NCI-H2081 (cell line): ENCODE data around the gene MUCL1.
A peak's percentile ranks its signal among the peaks of the same experiment; 100 is the strongest.
"Not testable (repeated sequence)": the region's sequence is repeated elsewhere in the genome, so short reads cannot be mapped to it uniquely, and the experiment has no call there.

Source experiments
- DNase-seq, 2 experiments: peaks; one replicate each; lab custom pipeline; 2025; lab: John Stamatoyannopoulos, UW

Gene MUCL1, protein sequence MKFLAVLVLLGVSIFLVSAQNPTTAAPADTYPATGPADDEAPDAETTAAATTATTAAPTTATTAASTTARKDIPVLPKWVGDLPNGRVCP

DNA sequence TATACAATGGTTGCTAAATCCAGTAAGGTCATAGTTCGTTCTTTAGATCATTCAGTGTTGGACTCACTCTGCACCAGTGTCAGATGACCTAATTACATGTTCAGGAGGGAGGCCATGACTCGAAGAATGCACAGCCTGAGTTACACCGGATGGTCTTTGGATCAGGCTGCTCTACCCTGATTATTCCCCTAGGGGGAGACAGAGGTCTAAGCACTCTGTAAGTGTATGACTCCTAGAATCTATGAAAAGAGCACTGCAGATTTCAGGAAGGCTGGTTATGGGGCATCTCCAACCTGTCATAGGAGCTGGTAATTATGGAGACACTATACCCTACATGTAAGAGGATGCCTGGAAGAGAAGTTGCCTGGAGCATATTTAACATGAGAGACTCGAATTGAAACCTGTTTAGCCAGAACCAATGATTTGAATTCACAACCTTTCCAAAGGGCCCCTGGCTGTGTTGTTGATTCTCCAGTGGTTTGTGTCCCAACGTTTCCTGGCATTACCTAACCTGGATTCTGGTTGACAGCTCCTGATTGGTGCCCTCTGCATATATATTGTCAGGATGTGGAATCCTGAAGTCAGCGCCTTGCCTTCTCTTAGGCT is at the start of gene MUCL1:
Gene MUCL1, plus strand, starts transcription at position 584 of the 606 bp plus-strand sequence. CDS start 67 bp downstream, outside the sequence.
- DNase-seq, result peak; percentile 66 to 72

DNA sequence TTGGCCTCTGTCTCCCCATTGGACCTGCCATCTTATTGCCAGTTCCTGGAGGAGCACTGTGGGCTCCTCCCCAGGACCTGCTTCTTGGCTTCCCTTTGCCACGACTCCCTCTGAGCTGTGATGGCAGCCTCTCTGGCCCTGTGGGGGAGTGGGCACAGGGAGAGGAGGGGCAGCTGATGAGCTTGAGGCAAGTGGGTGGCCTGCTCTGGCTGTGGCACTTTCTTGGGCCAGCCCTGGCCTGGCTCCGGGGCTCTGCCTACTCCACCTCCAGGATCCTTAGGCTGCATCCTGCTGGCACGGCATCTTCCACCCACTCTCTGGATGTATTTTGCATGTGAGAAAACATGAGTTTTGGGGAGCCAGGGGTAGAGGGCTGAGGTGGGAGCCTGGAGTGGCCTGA is 32.6 kb upstream of the MUCL1 start:
- DNase-seq, result no peak

DNA sequence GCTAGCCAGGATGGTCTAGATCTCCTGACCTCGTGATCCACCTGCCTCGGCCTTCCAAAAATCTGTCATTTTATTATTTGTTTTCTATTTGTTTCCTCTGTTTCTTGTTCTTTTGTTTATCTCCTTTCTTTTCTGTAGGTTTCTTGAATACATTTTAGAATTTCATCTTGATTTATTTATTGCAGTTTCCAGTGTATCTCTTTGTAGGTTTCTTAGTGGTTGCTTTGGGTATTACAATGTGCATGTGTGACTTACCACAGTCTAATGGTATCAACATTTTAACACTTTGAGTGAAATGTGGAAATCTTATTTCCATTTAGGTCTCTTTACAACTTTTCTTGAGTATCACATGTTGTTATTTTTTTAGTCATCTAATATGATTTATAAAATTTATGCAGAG is 29.9 kb upstream of the MUCL1 start:
- no peak for DNase-seq

DNA sequence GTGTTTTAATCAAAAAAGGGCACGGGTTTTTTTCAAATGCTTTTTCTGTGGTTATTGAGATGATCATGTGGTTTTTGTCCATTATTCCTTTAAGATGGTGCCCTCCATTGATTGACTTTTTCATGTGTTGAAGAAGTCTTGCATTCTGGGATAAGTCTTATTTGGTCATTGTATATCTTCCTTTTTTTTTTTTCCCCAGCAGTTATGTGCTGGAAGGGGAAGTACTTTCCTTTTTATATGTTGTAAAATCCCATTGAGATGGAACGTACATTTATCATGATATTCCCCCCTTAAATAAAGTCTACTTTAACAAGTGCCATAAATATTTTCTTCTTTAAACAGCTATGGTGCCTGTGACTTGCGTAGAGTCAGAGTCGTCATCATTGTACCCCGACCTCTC is 24.8 kb upstream of the MUCL1 start:
- no peak for DNase-seq

DNA sequence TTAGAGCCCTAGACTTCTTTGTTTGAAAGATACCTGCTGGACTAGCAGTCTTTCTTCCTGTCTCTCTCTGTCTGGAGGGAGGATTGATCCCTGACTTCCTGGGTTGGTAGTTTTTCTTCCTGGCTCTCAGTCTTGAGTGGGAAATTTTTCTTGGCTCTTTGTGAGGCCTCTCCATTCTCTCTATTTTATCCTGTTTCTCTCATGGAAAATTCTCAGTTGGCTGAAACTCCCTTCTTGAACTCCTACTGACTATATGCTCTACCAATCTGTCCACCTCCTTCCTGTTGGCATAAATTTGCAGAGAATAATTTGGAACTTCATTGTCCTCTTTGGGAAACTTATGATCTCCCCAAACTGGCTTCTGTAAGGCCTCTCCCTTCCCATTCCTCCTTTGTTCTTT is 24.1 kb upstream of the MUCL1 start:
- DNase-seq, result no peak

DNA sequence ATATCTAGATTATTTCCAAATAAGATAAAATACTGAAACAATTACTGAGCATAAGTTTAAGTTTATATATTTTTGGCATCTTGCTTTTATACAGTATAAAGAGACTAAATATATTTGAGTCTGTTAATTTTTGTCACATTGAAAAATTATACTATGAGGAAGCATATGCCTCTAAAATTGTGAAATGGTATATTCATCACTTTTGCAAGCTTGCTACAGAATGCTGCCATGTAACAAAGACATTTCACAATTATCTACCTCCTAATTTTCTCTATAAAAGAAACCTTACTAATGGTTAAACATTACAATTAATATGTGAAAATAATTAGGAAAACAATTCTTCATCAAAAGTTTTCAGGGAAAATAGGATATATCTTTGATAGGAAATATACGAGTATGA is 22.7 kb upstream of the MUCL1 start:
- DNase-seq, result no peak

DNA sequence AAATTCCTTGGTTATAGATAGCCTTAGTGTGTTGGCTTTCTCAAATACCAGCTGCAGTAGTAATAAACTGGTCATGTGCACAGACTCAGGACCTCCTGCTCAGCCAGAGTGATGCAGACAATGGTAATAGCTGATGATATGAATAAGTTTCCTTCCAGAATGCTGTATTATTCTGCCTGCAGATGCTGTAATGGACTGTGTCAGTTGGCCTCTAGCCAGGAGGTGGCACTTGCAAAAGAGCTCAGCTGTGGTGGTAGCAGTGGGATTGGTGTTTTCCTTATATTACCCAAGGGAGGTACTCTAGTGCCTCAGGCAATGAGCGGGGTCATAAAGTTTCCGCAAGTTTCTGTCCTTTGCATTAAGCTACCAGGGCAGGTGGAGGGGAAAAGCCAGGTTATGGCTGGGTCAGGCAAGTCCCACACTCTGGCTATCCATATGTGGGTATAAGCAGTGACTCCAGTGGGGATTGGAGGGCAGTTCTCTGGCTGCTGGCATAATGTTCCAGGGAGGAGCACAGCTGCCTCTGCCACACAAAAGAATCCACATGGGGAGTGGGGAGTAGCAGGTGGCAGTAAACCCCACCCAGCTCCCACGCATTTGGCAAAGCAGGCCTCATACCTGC is 14.0 kb upstream of the MUCL1 start:
- DNase-seq, result no peak

DNA sequence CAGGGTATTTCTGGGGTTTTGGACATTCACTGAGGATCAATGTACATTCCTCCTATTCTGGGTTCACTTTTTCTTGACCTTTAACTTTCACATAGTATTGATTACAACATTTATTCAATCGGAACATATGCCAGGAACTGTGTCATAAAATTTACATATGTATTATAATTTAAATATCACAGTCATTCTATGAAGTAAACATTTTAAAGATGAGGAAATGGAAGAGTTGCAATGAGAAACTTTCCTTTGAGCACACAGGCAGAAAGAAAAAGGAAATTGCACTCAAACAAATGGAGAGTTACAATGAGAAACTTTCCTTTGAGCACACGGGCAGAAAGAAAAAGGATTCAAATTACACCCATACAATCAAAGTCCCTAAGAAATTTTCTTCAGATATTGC is 3.1 kb downstream of the MUCL1 start:
- DNase-seq, result no peak

DNA sequence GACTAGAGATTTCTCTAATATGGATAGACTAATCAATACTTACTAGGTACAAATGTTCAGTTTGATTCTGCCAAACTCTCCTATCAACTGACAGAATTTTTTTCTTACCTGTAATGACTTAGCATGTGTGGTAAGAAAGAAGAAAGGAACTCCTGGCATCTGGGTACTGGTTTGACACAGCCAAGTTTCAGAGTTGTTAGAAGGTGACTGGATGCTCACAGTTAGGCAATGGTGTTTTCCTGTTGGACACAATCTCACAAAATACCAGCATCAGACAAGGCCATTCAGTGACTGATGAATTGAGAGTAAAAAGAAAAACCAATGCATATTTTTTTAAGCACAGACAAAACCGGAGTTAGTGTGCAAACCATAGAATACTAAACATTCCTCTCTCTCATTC is 4.2 kb downstream of the MUCL1 start:
- DNase-seq, result no peak

DNA sequence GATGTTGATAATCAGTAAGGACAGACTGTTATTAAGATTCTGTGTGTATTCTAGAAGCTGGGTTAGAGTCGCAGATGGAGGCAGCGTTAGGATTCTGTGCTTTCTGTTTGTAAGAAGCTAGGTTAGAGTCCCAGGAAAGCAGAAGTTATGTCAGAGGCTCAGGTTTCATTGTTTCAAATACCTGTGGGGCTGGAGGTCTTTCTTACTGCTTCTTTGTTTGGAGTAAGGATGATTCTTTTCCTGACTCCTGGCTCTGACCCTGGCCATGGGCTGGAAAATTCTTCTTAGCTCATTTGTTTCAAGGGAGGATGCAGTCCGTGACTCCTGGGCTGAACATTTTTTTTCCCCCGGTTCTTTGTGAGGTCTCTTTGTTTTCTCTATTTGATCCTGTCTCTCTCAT is 5.2 kb downstream of the MUCL1 start:
- DNase-seq, result no peak

DNA sequence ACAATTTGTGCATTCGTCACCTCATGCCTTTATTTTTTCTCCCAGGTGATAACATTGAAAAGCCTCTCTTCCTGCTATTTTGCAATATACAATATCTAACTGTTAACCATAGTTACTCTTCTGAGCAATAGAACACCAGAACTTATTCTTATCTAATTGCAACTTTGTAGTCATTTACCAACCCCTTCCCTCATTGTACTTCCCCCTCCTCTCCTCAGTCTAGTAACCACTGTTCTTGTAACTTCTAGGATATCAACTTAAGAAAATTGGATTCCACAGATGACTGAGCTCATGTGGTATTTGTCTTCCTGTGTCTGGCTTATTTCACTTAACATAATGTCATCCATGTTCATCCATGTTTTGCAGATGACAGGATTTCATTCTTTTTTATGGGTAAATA is 7.6 kb downstream of the MUCL1 start:
- no peak for DNase-seq

DNA sequence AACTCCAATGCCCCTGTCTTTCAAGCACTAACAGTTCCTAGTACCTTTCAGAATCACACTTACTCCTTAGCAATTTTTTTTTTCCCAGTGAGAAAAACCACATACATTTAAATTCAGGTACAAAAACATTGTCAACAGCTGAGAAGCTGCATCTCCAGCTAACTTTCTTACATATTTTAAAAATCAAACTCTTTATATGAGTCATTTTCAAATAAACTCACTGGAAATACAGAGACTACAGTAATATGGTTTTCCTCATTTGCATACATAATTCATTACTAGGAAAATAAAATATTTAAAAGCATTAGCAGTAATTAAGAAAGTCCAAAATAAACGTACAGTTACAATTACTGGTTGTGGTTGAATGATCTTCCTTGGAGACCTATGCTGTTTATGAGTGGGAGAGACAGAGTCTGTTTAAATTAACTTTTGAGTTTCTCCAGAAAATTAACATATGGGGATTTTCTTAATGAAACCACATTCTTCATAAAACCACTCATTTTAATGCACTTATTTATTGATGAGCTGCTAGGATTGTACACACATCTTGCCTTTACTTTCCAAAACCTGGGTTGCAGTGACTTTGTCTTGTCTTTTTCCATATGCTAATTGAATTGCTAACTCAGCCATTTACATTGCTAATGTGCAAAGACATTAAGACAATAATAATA is 9.8 kb downstream of the MUCL1 start:
- no peak for DNase-seq

DNA sequence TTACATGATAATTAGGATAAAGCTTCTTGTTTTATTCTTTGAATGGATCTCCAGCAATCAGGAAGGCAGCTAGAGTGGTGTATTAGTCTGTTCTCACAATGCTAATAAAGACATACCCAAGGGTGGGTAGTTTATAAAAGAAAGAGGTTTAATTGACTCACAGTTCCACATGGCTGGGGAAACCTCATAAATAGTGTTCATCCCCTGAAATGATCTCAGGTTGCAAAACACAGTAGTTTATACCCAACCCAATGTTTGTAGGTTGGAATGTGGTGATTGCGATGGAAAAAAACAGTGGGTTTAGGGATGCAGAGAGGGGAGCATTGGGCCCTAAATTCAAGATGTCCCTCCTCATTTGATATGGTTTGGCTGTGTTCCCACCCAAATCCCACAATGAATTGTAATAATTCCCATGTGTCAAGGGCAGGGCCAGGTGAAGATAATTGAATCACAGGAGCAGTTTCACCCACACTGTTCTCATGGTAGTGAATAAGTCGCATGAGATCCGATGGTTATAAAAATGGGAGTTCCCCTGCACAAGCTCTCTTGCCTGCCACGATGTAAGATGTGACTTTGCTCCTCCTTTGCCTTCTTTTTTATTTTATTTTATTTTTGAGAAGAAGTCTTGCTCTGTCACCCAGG is 11.5 kb downstream of the MUCL1 start:
- no peak for DNase-seq

DNA sequence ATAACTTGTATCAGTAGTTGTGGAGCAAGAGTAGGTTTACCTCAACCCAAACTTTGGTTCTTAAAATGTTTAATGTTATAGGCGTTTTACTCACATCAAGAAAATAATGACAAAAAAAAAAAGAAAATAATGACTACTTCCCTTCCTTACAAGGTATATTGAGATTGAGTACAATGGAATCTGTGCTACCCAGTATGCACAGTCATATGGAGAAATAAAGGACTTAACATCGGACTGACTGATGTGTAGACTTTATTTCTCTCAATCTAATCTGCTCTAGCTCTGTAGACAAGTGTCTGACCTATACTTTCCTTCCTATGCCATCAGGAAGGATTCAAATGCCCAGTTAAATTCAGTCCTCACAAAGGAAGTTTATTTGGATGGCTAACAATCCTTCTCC is 14.4 kb downstream of the MUCL1 start:
- DNase-seq, result no peak

DNA sequence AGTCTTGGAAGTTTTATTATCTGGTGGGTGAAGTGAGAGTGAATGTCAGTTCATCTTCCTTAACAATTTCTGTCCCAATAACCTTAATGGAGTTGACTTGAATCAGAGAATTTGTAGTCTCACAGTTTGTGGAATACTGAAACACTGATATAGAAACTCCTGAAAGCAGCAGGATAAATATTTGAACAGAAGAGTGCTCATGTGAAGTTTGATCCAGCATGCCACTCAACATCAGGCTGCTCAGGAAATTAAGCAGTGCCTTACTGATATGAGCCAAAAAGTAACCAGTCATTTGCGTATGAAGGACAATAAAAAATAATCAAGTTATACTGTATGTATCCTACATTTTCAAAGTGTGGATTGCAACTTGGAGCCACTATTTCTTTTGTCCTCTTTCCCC is 15.7 kb downstream of the MUCL1 start:
- DNase-seq, result no peak

DNA sequence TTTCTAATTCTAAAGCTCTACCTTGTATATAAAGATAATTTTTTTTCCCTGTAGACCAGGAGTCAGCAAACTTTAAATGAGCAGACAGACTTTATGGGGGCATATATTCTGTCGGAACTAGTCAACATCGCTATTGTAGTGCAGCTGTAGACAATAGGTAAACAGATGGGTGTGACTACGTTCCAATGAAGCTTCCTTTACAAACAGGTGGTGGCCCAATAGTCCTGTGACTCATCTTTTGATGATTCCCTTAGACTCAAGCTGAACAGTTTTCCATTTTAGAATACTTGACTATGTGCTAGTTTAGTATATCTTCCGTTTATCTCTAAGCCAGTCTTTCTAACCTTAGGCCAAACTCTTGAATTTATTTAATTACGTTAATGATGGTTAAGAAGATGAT is 16.3 kb downstream of the MUCL1 start:
- no peak for DNase-seq

DNA sequence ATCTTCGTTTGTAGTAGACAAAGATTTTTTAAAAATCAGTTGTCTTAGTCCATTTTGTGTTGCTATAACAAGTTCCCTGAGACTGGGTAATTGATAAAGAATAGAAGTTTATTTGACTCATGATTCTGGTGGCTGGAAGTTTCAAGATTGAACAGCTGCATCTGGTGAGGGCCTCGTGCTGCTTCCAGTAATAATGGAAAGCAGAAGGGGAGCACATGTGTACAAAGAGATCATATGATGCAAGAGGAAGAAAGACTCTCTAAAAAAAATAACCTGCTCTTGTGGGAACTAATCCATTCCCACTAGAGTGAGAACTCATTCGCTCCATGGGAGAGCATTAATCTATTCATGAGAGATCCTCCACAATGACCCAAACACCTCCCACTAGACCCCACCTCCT is 24.8 kb downstream of the MUCL1 start:
- no peak for DNase-seq

DNA sequence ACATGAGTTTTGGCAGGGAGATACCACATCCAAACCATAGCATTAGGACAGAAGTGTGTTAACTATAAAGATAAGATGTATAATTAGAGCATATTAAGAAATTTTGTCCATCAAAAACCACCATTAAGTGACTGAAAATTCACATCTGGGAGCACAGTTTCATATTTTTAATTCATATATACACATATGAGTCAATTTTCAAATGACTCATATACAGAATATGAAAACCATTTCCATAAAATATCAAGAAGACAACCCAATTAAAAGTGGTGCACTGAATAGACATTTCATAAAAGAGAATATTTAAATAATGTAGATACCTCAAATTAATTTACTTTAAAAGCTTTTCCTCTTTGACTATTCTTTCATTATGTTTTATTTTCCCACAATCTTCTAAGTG is 25.3 kb downstream of the MUCL1 start:
- DNase-seq, result no peak

DNA sequence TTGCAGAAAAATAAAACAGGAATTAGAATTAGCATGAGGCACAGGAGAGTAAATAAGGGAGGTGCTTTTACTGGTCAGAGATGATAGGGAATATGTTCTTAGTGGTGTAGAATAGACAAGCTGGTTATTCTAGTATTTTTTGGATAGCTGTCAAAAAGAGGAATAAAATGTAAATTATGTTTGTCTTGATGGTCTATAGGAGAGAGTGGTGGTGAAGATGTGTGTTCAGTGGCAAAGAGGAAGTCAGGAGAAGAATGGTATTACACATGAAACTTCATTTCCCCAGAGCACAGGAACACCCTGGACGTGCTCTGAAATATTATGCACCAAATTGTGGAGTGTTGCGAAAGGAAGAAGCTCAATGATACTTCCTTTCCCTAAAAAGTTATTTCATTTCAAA is 27.8 kb downstream of the MUCL1 start:
- no peak for DNase-seq

DNA sequence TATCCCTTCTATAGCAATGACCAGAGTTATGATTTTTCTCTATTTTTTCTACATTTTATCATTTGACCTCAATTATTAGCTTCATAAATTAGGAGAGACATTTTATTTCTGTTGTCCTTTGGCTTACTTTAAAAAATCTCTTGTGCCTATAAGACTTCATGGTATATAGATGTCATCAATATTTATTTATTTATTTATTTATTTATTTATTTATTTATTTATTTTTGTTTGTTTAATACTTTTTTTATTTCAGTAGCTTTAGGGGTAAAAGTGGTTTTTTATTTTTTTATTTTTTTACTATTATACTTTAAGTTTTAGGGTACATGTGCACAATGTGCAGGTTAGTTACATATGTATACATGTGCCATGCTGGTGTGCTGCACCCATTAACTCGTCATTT is 28.3 kb downstream of the MUCL1 start:
- DNase-seq, result not testable (repeated sequence)

DNA sequence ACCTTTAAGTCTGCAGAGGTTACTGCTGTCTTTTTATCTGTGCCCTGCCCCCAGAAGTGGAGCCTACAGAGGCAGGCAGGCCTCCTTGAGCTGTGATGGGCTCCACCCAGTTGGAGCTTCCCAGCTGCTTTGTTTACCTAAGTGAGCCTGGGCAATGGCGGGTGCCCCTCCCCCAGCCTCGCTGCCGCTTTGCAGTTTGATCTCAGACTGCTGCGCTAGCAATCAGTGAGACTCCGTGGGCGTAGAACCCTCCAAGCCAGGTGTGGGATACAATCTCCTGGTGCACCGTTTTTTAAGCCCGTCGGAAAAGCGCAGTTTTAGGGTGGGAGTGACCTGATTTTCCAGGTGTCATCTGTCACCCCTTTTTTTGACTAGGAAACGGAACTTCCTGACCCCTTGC is 34.1 kb downstream of the MUCL1 start:
- not testable (repeated sequence) for DNase-seq

DNA sequence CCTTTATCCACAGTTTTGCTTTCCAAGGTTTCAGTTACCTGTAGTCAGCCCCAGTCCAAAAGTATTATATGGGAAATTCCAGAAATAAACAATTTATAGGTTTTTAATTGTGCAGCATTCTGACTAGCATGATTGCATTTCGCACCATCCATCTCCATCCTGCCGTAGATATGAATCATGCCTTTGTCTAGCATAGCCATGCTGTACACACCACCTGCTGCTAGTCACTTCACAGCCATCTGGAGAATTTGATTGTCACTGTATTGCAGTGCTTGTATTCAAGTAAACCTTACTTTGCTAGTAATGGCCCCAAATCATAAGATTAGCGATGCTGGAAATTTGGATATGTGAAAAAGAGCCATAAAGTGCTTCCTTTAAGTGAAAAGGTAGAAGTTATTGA is 36.0 kb downstream of the MUCL1 start:
- DNase-seq, result peak; percentile 14 to 68
